GM18511 (cell line): Measurements from ENCODE around the gene AIG1.
"Not testable (repeated sequence)": the region's sequence is repeated elsewhere in the genome, so short reads cannot be mapped to it uniquely, and the experiment has no call there.

Source experiments
- ATAC-seq: cut with Tn5 transposase; IDR thresholded peaks from one replicate; pipeline ENCODE4 v1.9.1; 2021; ENCODE audit warnings: mild to moderate bottlenecking, moderate library complexity; ENCODE audit not compliant: unreplicated experiment

Gene AIG1

DNA sequence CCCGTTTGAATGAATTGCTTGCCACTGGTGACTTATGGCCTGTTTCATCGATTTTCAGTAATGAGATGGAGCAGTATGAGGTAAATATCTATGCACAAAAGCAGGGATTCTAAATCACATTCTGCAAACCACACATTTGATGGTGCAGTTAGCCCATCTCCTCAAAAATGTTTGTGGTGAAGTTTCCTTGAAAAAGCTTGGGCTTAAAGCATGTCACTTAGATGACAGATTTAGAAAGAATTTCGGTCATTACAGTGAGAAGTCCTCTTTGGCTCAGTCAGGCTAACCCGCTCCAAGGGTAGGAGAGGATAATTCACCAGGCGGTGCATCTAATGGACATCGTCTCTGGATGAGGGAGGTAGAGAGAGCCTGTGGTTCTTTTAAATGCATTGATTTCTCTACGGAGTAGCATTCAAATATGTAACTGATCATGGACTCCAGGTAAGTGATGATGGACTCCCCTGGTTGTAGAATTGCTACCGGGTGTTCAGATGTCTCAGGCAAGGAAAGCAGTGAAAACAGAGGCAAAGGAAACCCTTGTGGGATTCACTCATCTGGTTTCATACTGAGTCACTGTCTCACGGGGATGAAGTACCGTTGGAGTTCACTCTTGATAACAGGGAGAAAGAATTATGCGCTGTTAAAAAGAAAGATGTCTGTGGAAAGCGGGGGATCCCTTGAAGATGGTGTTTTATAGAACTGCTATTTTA, 65.3 kb downstream of the AIG1 start:
- peak; percentile 48 for ATAC-seq

GRCh38 chr6:143126574-143126941, 65.9 kb downstream of the AIG1 start:
- peak; percentile 62 for ATAC-seq

GRCh38 chr6:143127941-143128680, 67.4 kb downstream of the AIG1 start:
- ATAC-seq = no peak

DNA sequence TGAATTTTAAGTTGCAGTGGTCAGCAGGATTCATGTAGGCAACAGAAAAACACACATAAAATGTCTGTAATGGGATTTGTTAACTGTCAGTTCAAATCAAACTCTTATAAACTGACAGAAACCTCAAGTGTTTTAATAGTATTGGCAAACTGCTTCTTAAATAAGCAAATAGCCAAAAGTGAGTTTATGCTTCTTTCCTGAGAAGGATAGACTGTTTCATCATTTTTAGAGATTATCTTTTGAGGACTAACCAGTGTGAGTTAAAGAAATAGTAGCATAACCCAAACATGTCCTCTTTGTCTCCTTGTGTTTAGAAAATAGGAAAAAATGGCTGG, 68.0 kb downstream of the AIG1 start:
- ATAC-seq = no peak

- ATAC-seq = no peak
Measured at GRCh38 chr6:143130928-143131327, 70.2 kb downstream of the AIG1 start.

GRCh38 chr6:143135325-143135724, 74.6 kb downstream of the AIG1 start:
- no peak for ATAC-seq

DNA sequence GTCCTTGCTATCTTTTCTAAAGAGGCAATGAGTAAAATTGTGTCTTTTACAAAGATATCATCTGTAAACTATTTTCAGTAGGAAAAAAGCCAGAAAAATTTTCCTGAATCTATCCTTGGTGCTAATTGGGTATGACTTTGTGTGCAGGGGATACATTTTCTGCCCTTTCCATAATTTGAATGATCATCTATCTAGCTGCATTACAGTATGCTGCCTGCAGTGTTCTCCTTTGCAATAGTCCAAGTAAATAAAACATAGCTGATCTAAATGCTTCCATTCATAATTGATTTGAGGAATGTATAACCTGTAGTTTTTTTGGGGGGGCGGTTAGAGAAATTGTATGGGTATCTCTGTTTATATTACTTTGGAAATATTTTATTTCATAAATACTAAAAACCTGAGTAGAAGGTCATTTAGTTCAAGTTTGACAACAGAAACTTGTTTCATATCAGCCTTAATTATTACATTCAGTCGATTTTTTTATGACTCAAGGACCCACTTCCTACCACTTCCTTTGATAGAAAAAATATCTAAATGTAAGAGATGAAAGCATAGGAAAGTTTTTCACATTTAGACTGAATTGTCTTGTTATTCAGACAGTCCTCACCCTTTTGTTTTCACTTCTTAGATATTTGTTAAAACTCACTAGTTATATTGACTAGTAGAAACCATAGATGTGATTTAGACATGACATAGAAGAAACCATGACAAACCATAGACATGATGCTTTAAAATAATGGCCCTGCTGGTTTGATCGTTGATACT, 75.3 kb downstream of the AIG1 start:
- no peak for ATAC-seq

GRCh38 chr6:143136647-143137046, 76.0 kb downstream of the AIG1 start:
- no peak for ATAC-seq

DNA sequence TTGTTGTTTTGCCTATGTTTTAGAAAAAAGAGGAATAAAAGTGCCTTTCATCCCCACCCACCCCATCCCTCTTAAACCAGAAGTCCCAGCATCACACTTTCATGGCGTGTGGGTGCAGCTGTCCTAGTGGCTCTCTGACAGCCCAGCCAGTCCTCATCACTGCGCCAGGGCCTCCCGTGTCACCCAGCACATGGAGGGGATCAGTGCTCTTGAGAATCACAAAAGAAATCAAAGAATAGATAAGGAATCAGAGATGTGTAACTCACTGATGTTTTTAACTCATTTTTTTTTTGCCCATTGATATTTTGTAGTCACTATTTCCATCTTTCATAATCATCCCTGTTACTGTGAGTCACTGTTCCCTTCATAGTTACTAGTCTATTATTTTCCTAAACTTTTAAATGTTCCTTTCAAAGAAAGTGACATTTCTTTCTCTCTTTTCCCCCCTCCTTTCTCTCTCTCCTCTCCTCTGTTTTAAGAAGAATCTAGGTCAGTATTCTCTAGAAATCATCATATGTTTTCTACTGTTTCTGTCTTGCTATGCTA, 78.6 kb downstream of the AIG1 start:
- no peak for ATAC-seq

GRCh38 chr6:143139884-143140283, 79.2 kb downstream of the AIG1 start:
- not testable (repeated sequence) for ATAC-seq

DNA sequence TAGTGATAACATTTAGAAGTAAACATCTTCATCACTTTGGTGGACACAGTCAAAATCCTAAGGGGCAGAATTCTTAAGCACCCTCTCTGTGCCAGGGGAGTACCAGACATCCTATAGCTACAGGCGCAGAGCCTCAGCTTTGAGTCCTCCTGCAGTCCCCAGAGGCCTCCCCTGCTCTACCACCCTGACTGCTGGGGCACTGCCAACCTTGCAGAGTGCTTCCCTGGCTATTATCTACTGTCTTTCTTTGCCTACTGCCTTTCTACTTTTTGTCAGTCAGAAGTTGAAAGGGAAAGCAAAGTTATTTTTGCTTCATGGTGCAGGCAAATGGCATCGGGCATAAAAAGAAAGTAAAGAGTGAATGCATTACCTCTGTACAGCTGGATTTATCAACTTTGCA, 80.1 kb downstream of the AIG1 start:
- ATAC-seq = no peak

DNA sequence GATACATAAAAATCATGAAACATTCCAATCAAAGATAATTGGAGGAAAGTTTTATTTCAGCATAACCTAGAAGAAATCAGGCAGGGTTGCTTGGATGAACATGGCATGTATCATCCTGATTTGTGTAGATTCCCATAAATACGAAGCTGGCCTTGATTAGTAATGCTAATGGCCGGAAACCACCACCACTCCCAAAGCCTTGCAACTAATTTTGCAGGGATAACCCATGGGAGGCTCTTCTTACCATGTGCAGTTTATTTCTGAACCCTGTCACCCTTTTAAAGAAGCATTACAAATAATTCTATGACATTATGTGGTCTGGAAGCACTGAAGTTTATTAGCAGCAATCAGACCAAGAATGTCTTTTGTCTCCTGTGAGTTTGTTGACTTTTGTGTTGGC, 80.8 kb downstream of the AIG1 start:
- no peak for ATAC-seq

- no peak for ATAC-seq
Measured at GRCh38 chr6:143146186-143146851, 85.6 kb downstream of the AIG1 start.

GRCh38 chr6:143149771-143150170, 89.1 kb downstream of the AIG1 start:
- no peak for ATAC-seq

GRCh38 chr6:143150281-143150680, 89.6 kb downstream of the AIG1 start:
- no peak for ATAC-seq

GRCh38 chr6:143151381-143151780, 90.7 kb downstream of the AIG1 start:
- no peak for ATAC-seq

- no peak for ATAC-seq
Measured at GRCh38 chr6:143155681-143156080, 95.0 kb downstream of the AIG1 start.

DNA sequence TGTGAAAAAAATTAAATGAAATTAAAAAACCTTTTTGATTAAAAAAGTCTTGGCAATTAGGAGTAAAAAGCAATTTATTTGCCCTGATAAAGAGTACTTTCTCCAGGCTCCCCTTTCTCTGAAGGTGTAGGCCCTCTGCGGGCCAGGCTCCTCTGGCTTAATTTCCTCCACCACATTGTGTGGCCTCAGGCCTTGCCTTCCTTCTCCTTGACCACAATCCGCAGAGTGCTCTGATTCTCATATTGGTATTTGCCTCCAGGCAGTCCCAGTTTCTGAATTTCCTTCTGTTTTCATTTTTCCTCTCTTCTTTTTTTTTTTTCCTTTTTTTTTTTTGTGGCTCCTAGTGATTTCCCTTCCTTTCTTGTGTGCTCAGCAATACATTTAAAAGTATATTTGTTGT, 96.4 kb downstream of the AIG1 start:
- ATAC-seq = no peak

GRCh38 chr6:143158113-143158581, 97.5 kb downstream of the AIG1 start:
- ATAC-seq = no peak

DNA sequence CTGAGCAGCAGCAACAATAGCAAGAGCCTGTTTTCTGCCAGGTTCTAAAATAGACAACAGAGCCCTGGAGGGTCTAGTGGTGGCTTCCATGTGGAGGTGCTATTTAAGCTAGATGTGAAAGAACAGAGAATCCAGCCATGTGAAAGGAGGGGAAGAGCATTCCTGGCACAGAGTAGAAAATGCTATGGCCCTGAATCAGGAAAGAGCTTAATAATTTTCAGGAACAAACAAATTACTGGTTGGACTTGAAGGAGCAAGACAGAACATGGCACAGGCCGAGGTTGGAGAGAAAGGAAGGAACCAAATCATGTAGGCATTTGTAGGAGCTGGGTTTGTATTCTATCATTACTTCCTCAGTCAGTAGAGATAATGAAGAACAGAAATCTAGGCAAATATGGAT, 98.3 kb downstream of the AIG1 start:
- ATAC-seq = no peak

DNA sequence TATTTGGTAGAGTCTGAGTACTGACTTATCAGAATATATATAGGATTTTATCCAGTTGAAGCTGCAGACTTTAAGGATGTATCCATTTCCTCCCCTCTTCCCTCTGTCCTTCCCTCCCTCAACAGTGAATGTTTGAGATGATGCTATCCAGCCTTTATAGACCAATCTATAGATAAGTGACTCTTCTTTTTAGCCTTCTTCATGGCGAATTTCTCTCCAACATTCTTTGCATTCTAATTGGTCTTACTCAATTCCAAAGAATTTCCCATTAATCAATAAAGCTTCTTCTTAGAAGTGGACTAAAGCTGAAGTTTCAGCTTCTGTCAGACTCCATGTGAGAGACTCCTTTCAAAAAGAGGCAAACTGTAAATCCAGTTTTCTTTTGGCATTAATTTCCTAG, 99.3 kb downstream of the AIG1 start:
- no peak for ATAC-seq
